Right atrium auricular region (tissue), 2 donors: ENCODE results near the gene BTBD16. TPM values are rescaled to one million over a fixed set of nuclear protein-coding genes. Genes with fewer than 3 reads are reported as not detected.

ENCODE experiments used
- DNase-seq: peaks from one replicate; pipeline ENCODE4 v3.0.0-alpha.2; 2019; ENCODE audit warnings: low spot score
- H3K27ac ChIP-seq, 2 donors: fragments of 200-600 bp; sonication (generic); 1 replicate in 1 of 2; 2 replicates in 1 of 2; pipeline ENCODE4 v1.5.1; 2016 to 2019
- H3K27me3 ChIP-seq, 2 donors: fragments of 200-600 bp; sonication (generic); one replicate each; pipeline versions ENCODE4 v1.5.1 to v1.6.0; 2017 to 2019
- H3K36me3 ChIP-seq: fragments of 200-600 bp; sonication (generic); one replicate; pipeline ENCODE4 v1.5.1; 2016
- H3K4me1 ChIP-seq, 2 donors: fragments of 200-600 bp; sonication (generic); one replicate each; pipeline versions ENCODE4 v1.5.1 to v1.6.0; 2017 to 2019
- H3K4me3 ChIP-seq, 2 donors: fragments of 200-600 bp; sonication (generic); 1 replicate in 1 of 2; 2 replicates in 1 of 2; pipeline ENCODE4 v1.5.1; 2017 to 2019; ENCODE audit warnings: mild to moderate bottlenecking in 1 of 2, moderate library complexity in 1 of 2
- H3K9me3 ChIP-seq, 2 donors: fragments of 200-600 bp; sonication (generic); one replicate each; pipeline ENCODE4 v1.5.1; 2019
- CTCF ChIP-seq, 2 donors: fragments of 200-600 bp; sonication (generic); IDR thresholded peaks; one replicate each; pipeline ENCODE4 v1.5.1; 2019; ENCODE audit warnings: antibody characterized with exemption in 2 of 2
- total RNA-seq, 2 donors: library from RNA; depleted of rRNA; stranded (reverse); fragments of >200 nt; gene quantifications; one replicate each; pipeline ENCODE4 v1.1.0, GENCODE V29; 2016

BTBD16 gene
- total RNA-seq, 2 donors from 2014 or later, result not detected

GRCh38 chr10:122229666-122230065, 41.4 kb upstream of the BTBD16 start:
- H3K36me3 ChIP-seq, result peaks cover 84% of the 10 kb centered on the region
- no peak for TF ChIP-seq CTCF (IDR thresholded peaks at IDR 0.05)
- no peaks in the 10 kb centered on the region for H3K9me3 ChIP-seq
- H3K27ac ChIP-seq, result no peak overlapping the region
- DNase-seq, result no peak
- H3K4me1 ChIP-seq, result peaks cover 0 to 27% of the 10 kb centered on the region in 2 donors
- H3K4me3 ChIP-seq, result no peak overlapping the region
- H3K27me3 ChIP-seq, result no peaks in the 10 kb centered on the region

- Histone ChIP-seq H3K36me3 (peaks cover 79% of the 10 kb centered on the region), H3K9me3 (no peaks in the 10 kb centered on the region), H3K4me1 (peaks cover 0 to 27% of the 10 kb centered on the region in 2 donors), H3K27me3 (no peaks in the 10 kb centered on the region), H3K27ac (no peak overlapping the region), H3K4me3 (no peak overlapping the region)
- DNase-seq, result no peak
- no peak for TF ChIP-seq CTCF (IDR thresholded peaks at IDR 0.05)
Observed at GRCh38 chr10:122230222-122230621, 40.9 kb upstream of the BTBD16 start.

- no peak for DNase-seq
- Histone ChIP-seq H3K9me3 (no peaks in the 10 kb centered on the region), H3K4me1 (peaks cover 0 to 24% of the 10 kb centered on the region in 2 donors), H3K36me3 (peaks cover 73% of the 10 kb centered on the region), H3K27ac (peak overlapping the region in 1 of 2 donors; percentile 78), H3K4me3 (no peak overlapping the region), H3K27me3 (no peaks in the 10 kb centered on the region)
- no peak for TF ChIP-seq CTCF (IDR thresholded peaks at IDR 0.05)
Observed at GRCh38 chr10:122232769-122233168, 38.3 kb upstream of the BTBD16 start.

GRCh38 chr10:122233857-122234348, 37.2 kb upstream of the BTBD16 start:
- Histone ChIP-seq H3K27me3 (no peaks in the 10 kb centered on the region), H3K36me3 (peaks cover 73% of the 10 kb centered on the region), H3K9me3 (no peaks in the 10 kb centered on the region), H3K4me1 (peaks cover 0 to 24% of the 10 kb centered on the region in 2 donors), H3K4me3 (no peak overlapping the region), H3K27ac (peak overlapping the region; percentile 49 to 78)
- TF ChIP-seq CTCF (IDR thresholded peaks at IDR 0.05), result no peak
- no peak for DNase-seq

GRCh38 chr10:122234416-122234815, 36.7 kb upstream of the BTBD16 start:
- no peaks in the 10 kb centered on the region for H3K9me3 ChIP-seq
- DNase-seq, result no peak
- no peak for TF ChIP-seq CTCF (IDR thresholded peaks at IDR 0.05)
- H3K4me3 ChIP-seq, result no peak overlapping the region
- no peaks in the 10 kb centered on the region for H3K27me3 ChIP-seq
- H3K36me3 ChIP-seq, result peaks cover 73% of the 10 kb centered on the region
- H3K27ac ChIP-seq, result peak overlapping the region in 1 of 2 donors; percentile 78
- H3K4me1 ChIP-seq, result peaks cover 0 to 24% of the 10 kb centered on the region in 2 donors

- Histone ChIP-seq H3K36me3 (peaks cover 73% of the 10 kb centered on the region), H3K4me3 (no peak overlapping the region), H3K27ac (no peak overlapping the region)
Observed at GRCh38 chr10:122236690-122237306, 34.3 kb upstream of the BTBD16 start.

More at GRCh38 chr10:122236690-122237306, 34.3 kb upstream of the BTBD16 start:
- DNase-seq, result no peak
- TF ChIP-seq CTCF (IDR thresholded peaks at IDR 0.05), result no peak
- H3K27me3 ChIP-seq, result no peaks in the 10 kb centered on the region
- no peaks in the 10 kb centered on the region for H3K9me3 ChIP-seq
- H3K4me1 ChIP-seq, result peaks cover 0 to 22% of the 10 kb centered on the region in 2 donors
